ENCODE data around the gene CDKN2AIPNL. TPM values are rescaled to one million over a fixed set of nuclear protein-coding genes. Genes with fewer than 3 reads are reported as not detected.

The CDKN2AIPNL gene
- total RNA-seq, 4 donors from 2014 or later, result 3.2 to 18.7 (median 12.9) TPM; not detected in 1

DNA sequence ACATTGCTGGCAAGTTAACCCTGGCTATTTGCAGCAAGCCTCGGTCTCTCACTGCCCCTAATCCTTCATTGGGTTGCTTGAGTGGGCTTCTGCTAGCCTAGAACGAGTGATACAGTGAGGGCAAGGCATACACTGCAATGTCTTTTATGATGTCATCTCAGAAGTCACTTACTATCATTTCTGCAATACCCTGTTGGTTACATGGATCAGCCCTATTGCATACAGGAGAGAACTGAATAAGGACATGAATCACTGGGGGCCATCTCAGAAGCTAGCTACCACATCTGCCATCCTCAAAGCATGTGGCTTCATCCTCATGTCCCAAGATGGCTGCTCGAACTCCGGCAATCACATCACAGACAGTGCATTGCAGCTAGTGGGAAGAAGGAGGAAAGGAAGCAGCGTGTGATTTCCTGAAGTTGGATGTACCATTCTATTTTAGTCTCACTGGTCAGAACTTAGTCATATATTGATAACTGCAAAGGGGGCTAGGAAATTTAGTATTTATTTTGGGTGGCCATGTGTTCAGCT, 33.3 kb upstream of the CDKN2AIPNL start:
- 90 to 100% methylated on average over 1 to 5 of the region's 5 CpGs for WGBS, 2 donors (ENCODE audit: low coverage in 1 of 2)
- intact Hi-C loops (cut with DNase I; ENCODE audit: low total_unique reads), result no loop called here
- in situ Hi-C loops (cut with MboI; ENCODE audit: low pct_ligation_motif_present in 1 of 4, low pct_unique_long_range_greater_than_20kb in 1 of 4, low sequenced_read_pairs in 3 of 4), result no loop called here
- no peak for DNase-seq
- Histone ChIP-seq H3K4me3 (no peak overlapping the region), H3K27ac (no peak overlapping the region), H3K36me3 (no peaks in the 10 kb centered on the region), H3K4me1 (peaks cover 0 to 26% (median 7%) of the 10 kb centered on the region in 4 donors), H3K9me3 (no peaks in the 10 kb centered on the region), H3K27me3 (no peaks in the 10 kb centered on the region)
- TF ChIP-seq, protein P1, sequence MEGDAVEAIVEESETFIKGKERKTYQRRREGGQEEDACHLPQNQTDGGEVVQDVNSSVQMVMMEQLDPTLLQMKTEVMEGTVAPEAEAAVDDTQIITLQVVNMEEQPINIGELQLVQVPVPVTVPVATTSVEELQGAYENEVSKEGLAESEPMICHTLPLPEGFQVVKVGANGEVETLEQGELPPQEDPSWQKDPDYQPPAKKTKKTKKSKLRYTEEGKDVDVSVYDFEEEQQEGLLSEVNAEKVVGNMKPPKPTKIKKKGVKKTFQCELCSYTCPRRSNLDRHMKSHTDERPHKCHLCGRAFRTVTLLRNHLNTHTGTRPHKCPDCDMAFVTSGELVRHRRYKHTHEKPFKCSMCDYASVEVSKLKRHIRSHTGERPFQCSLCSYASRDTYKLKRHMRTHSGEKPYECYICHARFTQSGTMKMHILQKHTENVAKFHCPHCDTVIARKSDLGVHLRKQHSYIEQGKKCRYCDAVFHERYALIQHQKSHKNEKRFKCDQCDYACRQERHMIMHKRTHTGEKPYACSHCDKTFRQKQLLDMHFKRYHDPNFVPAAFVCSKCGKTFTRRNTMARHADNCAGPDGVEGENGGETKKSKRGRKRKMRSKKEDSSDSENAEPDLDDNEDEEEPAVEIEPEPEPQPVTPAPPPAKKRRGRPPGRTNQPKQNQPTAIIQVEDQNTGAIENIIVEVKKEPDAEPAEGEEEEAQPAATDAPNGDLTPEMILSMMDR (IDR thresholded peaks at IDR 0.05), result no peak
- TF ChIP-seq POLR2A (IDR thresholded peaks at IDR 0.05), result no peak
- TF ChIP-seq EP300 (IDR thresholded peaks at IDR 0.05; ENCODE audit: low read depth), result no peak
- no peak for TF ChIP-seq POLR2AphosphoS5 (IDR thresholded peaks at IDR 0.05)

DNA sequence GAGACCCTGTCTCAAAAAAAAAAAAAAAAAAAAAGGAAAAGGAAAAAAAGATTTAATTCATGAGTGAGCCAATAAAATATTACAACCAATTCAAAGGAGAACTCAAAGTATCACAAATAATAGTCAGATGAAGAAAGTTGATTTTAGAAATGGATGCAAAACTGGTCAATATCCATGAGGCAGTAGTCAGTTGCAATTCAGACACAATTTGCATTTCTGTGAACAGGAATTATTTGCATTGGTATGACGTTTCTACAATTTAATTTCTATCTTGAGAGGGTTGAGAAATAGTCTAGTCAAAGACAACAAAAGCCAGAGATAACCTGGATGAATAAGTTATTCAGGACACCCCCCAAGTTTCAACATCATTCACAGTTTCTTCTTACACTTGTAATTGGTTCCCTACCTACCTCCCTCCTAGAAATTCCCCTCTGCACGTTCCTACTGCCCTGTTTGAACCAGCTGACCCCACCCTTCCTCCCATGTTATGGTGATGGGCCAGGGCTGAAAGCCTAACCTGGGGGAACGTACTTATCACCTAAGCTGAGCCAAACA, 28.6 kb upstream of the CDKN2AIPNL start:
- Histone ChIP-seq H3K27me3 (no peaks in the 10 kb centered on the region), H3K4me3 (no peak overlapping the region), H3K27ac (no peak overlapping the region), H3K9me3 (no peaks in the 10 kb centered on the region), H3K4me1 (peaks cover 24 to 51% (median 38%) of the 10 kb centered on the region in 4 donors), H3K36me3 (no peaks in the 10 kb centered on the region)
- intact Hi-C loops (cut with DNase I; ENCODE audit: low total_unique reads) (no loop called here), in situ Hi-C loops (cut with MboI; ENCODE audit: low pct_ligation_motif_present in 1 of 4, low pct_unique_long_range_greater_than_20kb in 1 of 4, low sequenced_read_pairs in 3 of 4) (no loop called here)
- 58 to 64% methylated on average over 3 of the region's 3 CpGs for WGBS, 2 donors (ENCODE audit: low coverage in 1 of 2)
- TF ChIP-seq POLR2A (IDR thresholded peaks at IDR 0.05) (no peak), EP300 (IDR thresholded peaks at IDR 0.05; ENCODE audit: low read depth) (no peak), POLR2AphosphoS5 (IDR thresholded peaks at IDR 0.05) (no peak)
- TF ChIP-seq, protein P1 (IDR thresholded peaks at IDR 0.05), result no peak
- no peak for DNase-seq

DNA sequence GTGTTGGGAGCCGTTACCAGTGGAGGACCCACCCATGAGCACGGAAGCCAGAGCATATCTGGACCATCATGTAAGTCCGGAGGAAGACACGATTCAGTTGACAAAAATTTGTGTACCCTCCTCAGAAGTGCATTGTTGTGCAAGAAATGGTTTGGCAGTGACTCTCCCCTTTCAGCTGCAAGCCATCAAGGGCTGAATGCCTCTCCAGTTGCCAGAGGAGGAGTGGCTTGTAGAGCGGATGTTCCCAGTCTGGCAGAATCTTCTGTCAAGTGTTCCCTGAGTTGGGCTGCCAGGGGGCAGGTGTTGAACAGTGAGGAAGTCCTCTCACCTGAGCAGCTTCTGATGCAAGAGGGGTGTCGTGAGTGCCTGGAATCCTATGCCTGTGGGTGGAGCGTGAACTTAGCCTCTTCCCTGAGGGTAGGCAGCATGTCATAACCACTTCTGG, 27.6 kb upstream of the CDKN2AIPNL start:
- in situ Hi-C loops (cut with MboI; ENCODE audit: low pct_ligation_motif_present in 1 of 4, low pct_unique_long_range_greater_than_20kb in 1 of 4, low sequenced_read_pairs in 3 of 4) (no loop called here), intact Hi-C loops (cut with DNase I; ENCODE audit: low total_unique reads) (no loop called here)
- H3K4me3 ChIP-seq, result no peak overlapping the region
- peak overlapping the region; percentile 80 to 88 (median 85) for H3K27ac ChIP-seq
- peak; percentile 75 for DNase-seq
- H3K4me1 ChIP-seq, result peaks cover 24 to 49% (median 40%) of the 10 kb centered on the region in 4 donors
- H3K9me3 ChIP-seq, result no peaks in the 10 kb centered on the region
- WGBS, 2 donors (ENCODE audit: low coverage in 1 of 2), result 34% methylated on average over 7 of the region's 7 CpGs; no CpG with 5 or more reads in 1 of the 2 donors
- H3K27me3 ChIP-seq, result no peaks in the 10 kb centered on the region
- no peaks in the 10 kb centered on the region for H3K36me3 ChIP-seq
- TF ChIP-seq EP300 (IDR thresholded peaks at IDR 0.05; ENCODE audit: low read depth) (peak; percentile 40), POLR2AphosphoS5 (IDR thresholded peaks at IDR 0.05) (peak; percentile 73 to 91 (median 88)), POLR2A (IDR thresholded peaks at IDR 0.05) (no peak)
- TF ChIP-seq, protein P1 (IDR thresholded peaks at IDR 0.05), result no peak

DNA sequence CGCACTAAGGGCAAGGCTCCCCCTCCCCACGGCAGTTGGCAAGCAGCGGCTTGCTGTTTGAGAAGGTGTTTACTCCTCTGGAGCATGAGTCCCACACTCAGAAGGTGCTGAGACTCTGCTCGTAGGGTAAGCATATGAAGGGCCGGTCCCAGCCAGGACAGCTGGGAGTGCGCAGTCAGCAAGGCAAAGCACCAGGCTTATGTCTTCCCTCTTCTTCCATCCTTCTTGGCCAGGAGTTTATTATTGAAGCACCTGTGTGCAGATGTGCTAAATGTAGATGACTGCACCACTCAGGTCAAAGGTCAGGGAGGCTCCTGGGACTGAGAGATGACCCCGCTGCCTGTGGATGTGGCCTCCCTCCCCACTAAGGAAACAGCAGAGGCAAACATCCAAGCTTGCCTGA, 27.0 kb upstream of the CDKN2AIPNL start:
- in situ Hi-C loops (cut with MboI; ENCODE audit: low pct_ligation_motif_present in 1 of 4, low pct_unique_long_range_greater_than_20kb in 1 of 4, low sequenced_read_pairs in 3 of 4) (no loop called here), intact Hi-C loops (cut with DNase I; ENCODE audit: low total_unique reads) (no loop called here)
- H3K9me3 ChIP-seq, result no peaks in the 10 kb centered on the region
- no peak for TF ChIP-seq POLR2A (IDR thresholded peaks at IDR 0.05)
- TF ChIP-seq, protein P1 (IDR thresholded peaks at IDR 0.05), result no peak
- TF ChIP-seq EP300 (IDR thresholded peaks at IDR 0.05; ENCODE audit: low read depth), result no peak
- TF ChIP-seq POLR2AphosphoS5 (IDR thresholded peaks at IDR 0.05), result no peak
- H3K27me3 ChIP-seq, result no peaks in the 10 kb centered on the region
- WGBS, 2 donors (ENCODE audit: low coverage in 1 of 2), result 76 to 100% methylated on average over 1 to 7 of the region's 7 CpGs
- DNase-seq, result no peak
- peak overlapping the region; percentile 80 to 88 (median 85) for H3K27ac ChIP-seq
- no peak overlapping the region for H3K4me3 ChIP-seq
- peaks cover 24 to 49% (median 40%) of the 10 kb centered on the region in 4 donors for H3K4me1 ChIP-seq
- no peaks in the 10 kb centered on the region for H3K36me3 ChIP-seq
